A673 (cell line): ENCODE measurements around the gene ROR2. TPM values are rescaled to one million over a fixed set of nuclear protein-coding genes. Genes with fewer than 3 reads are reported as not detected.

ENCODE experiments used
- BruUV-seq: library from RNA; stranded (reverse); fragments of 400-500 nt; replicated peaks from 2 replicates; lab custom pipeline; 2021; lab: Mats Ljungman, UMichigan
- CTCF ChIA-PET: fragments of 300-600 bp; sonication (Branson Sonifier 250); formaldehyde crosslinking; loops from one replicate; lab custom pipeline; 2022; ENCODE audit warnings: antibody characterized with exemption; lab: Charles Lee
- POLR2A ChIA-PET: fragments of 300-600 bp; sonication (Branson Sonifier 250); formaldehyde crosslinking; loops from one replicate; lab custom pipeline; 2022; ENCODE audit warnings: antibody characterized with exemption; ENCODE audit not compliant: low non-redundant PET; lab: Charles Lee
- DNase-seq: peaks from one replicate; pipeline ENCODE4 v3.0.0-alpha.2; 2015; ENCODE audit warnings: low spot score
- H3K27ac ChIP-seq: fragments of 200-600 bp; sonication (generic); 2 replicates; pipeline ENCODE4 v1.5.1; 2016; ENCODE audit warnings: mixed run types, low read depth, mild to moderate bottlenecking, mixed read lengths, antibody characterized with exemption, low read length; ENCODE audit not compliant: poor library complexity, severe bottlenecking
- H3K27me3 ChIP-seq: fragments of 200-600 bp; sonication (generic); replicated peaks from 2 replicates; pipeline ENCODE4 v1.6.1; 2017; ENCODE audit warnings: mixed run types, low read depth, mild to moderate bottlenecking, mixed read lengths, antibody characterized with exemption, low read length; ENCODE audit not compliant: insufficient read depth, poor library complexity
- H3K36me3 ChIP-seq: fragments of 200-600 bp; sonication (generic); 2 replicates; pipeline ENCODE4 v1.6.1; 2016; ENCODE audit warnings: mixed run types, mild to moderate bottlenecking, mixed read lengths, antibody characterized with exemption, low read length; ENCODE audit not compliant: insufficient read depth, poor library complexity, severe bottlenecking
- H3K4me1 ChIP-seq: fragments of 200-600 bp; sonication (generic); 2 replicates; pipeline ENCODE4 v1.6.1; 2017; ENCODE audit warnings: mixed run types, mild to moderate bottlenecking, mixed read lengths, antibody characterized with exemption, low read length; ENCODE audit not compliant: insufficient read depth, poor library complexity, severe bottlenecking
- H3K4me3 ChIP-seq: fragments of 200-600 bp; sonication (generic); 2 replicates; pipeline ENCODE4 v1.5.1; 2016; ENCODE audit warnings: low read depth, mixed run types, mild to moderate bottlenecking, mixed read lengths, low read length; ENCODE audit not compliant: poor library complexity, severe bottlenecking
- H3K9me3 ChIP-seq: fragments of 200-600 bp; sonication (generic); 2 replicates; pipeline ENCODE4 v1.6.1; 2016; ENCODE audit warnings: mixed run types, low read depth, mild to moderate bottlenecking, mixed read lengths, antibody characterized with exemption, low read length; ENCODE audit not compliant: poor library complexity, severe bottlenecking
- CTCF ChIP-seq: fragments of 300-800, 200-600 bp; sonication (generic); conservative IDR thresholded peaks from 2 replicates; pipeline ENCODE4 v1.5.1; 2017; ENCODE audit warnings: low read depth, mild to moderate bottlenecking, antibody characterized with exemption, low read length, moderate library complexity, mixed read lengths
- EZH2 ChIP-seq: fragments of 200-600 bp; sonication (generic); IDR thresholded peaks from 2 replicates; pipeline ENCODE4 v1.6.1; 2017; ENCODE audit warnings: borderline replicate concordance, low read depth, mild to moderate bottlenecking, mixed read lengths, antibody characterized with exemption, low read length; ENCODE audit not compliant: poor library complexity, severe bottlenecking
- intact Hi-C: fragments of 100-400 bp; cut with micrococcal nuclease; formaldehyde crosslinking; loops from one replicate; pipeline ENCODE4 v1.10.0; 2022; ENCODE audit not compliant: unreplicated experiment
- total RNA-seq: library from RNA; stranded (reverse); gene quantifications from 2 replicates; pipeline ENCODE4 v1.2.3, GENCODE V29; 2021

ROR2 gene
- total RNA-seq, 1 experiment from 2014 or later: 12.3 TPM

DNA sequence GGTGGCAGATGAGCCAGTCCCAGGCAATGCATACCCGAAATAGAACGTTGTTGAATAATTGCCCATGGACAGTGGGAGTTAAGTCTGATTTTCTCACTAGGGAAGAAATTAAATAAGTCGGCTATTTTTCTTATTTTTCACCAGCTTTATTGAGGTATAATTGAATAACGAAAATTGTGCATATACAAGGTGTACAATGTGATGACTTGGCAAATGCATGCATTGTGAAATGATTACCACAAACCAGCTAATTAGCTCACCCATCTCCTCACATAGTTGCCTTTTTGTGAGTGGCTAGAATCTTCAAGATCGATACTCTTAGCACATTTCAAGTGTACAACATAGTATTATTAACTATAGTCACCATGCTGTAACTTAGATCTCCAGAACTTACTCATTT lies 249.6 kb downstream of the ROR2 start:
- POLR2A ChIA-PET: no interaction called here

GRCh38 chr9:91698266-91698665 lies 251.8 kb downstream of the ROR2 start:
- intact Hi-C loops: no loop called here
- Histone ChIP-seq H3K4me3 (no peak overlapping the region), H3K36me3 (no peaks in the 10 kb centered on the region), H3K27ac (no peak overlapping the region), H3K9me3 (peaks cover 5% of the 10 kb centered on the region), H3K4me1 (no peaks in the 10 kb centered on the region), H3K27me3 (no peaks in the 10 kb centered on the region)
- BruUV-seq: no TSS peak
- DNase-seq: no peak
- CTCF ChIA-PET: no interaction called here
- TF ChIP-seq CTCF (no peak), EZH2 (no peak)
- POLR2A ChIA-PET: no interaction called here

More for the DNA sequence above, 249.6 kb downstream of the ROR2 start:
- Histone ChIP-seq H3K27ac (no peak overlapping the region), H3K9me3 (peaks cover 9% of the 10 kb centered on the region), H3K36me3 (no peaks in the 10 kb centered on the region), H3K4me3 (no peak overlapping the region), H3K27me3 (no peaks in the 10 kb centered on the region), H3K4me1 (no peaks in the 10 kb centered on the region)
- no peak for DNase-seq
- BruUV-seq: no TSS peak
- CTCF ChIA-PET: interaction anchor here (0.6 kb wide), 1 partner anchor 785 kb away, joined by 5 read pairs; no protein-coding TSS in a partner anchor
- intact Hi-C loops: no loop called here
- TF ChIP-seq CTCF (no peak), EZH2 (no peak)

GRCh38 chr9:91697201-91697600 lies 252.8 kb downstream of the ROR2 start:
- no peaks in the 10 kb centered on the region for H3K36me3 ChIP-seq
- H3K4me1 ChIP-seq: no peaks in the 10 kb centered on the region
- intact Hi-C loops: no loop called here
- H3K27ac ChIP-seq: no peak overlapping the region
- CTCF ChIA-PET: no interaction called here
- DNase-seq: no peak
- H3K4me3 ChIP-seq: no peak overlapping the region
- H3K9me3 ChIP-seq: no peaks in the 10 kb centered on the region
- no TSS peak for BruUV-seq
- POLR2A ChIA-PET: no interaction called here
- TF ChIP-seq CTCF (no peak), EZH2 (no peak)
- H3K27me3 ChIP-seq: no peaks in the 10 kb centered on the region
